Stimulated activated naive B cell treated with anti-CD40 and anti-IgM and Interleukin-4, amounts not matched to agents 10 μg/mL and 1 μg/mL and 100 μg/mL, for 72 hours (primary cell): Measurements from ENCODE around the gene FIG4.
A peak's percentile ranks its signal among the peaks of the same experiment; 100 is the strongest.

Source experiments
- ATAC-seq, 2 donors: fragments of 150-1000 bp; cut with Tn5 transposase; replicated peaks; 2 replicates each; pipeline ENCODE4 v1.10.0; 2021; ENCODE audit warnings: moderate library complexity in 1 of 2
- DNase-seq: peaks from one replicate; pipeline ENCODE4 v3.0.0; 2021
- H3K27ac Mint-ChIP-seq: one replicate; pipeline ENCODE4 v1.8.0; 2022; ENCODE audit warnings: mild to moderate bottlenecking, mixed read lengths
- H3K27me3 Mint-ChIP-seq, 2 donors: one replicate each; pipeline ENCODE4 v1.8.0; 2022; ENCODE audit warnings: mixed read lengths in 2 of 2
- H3K36me3 Mint-ChIP-seq, 2 donors: one replicate each; pipeline ENCODE4 v1.8.0; 2022; ENCODE audit warnings: mixed read lengths in 2 of 2, mild to moderate bottlenecking in 1 of 2
- H3K4me1 Mint-ChIP-seq, 2 donors: one replicate each; pipeline ENCODE4 v1.8.0; 2022; ENCODE audit warnings: mixed read lengths in 2 of 2, mild to moderate bottlenecking in 1 of 2
- H3K4me3 Mint-ChIP-seq, 2 donors: one replicate each; pipeline ENCODE4 v1.8.0; 2022; ENCODE audit warnings: mild to moderate bottlenecking in 2 of 2, mixed read lengths in 2 of 2, moderate library complexity in 1 of 2
- H3K9me3 Mint-ChIP-seq, 2 donors: one replicate each; pipeline ENCODE4 v1.8.0; 2022; ENCODE audit warnings: mixed read lengths in 2 of 2, mild to moderate bottlenecking in 1 of 2

FIG4 gene

GRCh38 chr6:109872549-109872948 lies 181.5 kb downstream of the FIG4 start:
- Mint-ChIP-seq H3K27ac (no peak overlapping the region), H3K4me1 (peaks cover 7 to 10% of the 10 kb centered on the region in 2 donors), H3K36me3 (no peaks in the 10 kb centered on the region), H3K27me3 (peaks cover 4 to 11% of the 10 kb centered on the region in 2 donors), H3K9me3 (no peaks in the 10 kb centered on the region), H3K4me3 (no peak overlapping the region)
- DNase-seq (no peak), ATAC-seq (no peak)

DNA sequence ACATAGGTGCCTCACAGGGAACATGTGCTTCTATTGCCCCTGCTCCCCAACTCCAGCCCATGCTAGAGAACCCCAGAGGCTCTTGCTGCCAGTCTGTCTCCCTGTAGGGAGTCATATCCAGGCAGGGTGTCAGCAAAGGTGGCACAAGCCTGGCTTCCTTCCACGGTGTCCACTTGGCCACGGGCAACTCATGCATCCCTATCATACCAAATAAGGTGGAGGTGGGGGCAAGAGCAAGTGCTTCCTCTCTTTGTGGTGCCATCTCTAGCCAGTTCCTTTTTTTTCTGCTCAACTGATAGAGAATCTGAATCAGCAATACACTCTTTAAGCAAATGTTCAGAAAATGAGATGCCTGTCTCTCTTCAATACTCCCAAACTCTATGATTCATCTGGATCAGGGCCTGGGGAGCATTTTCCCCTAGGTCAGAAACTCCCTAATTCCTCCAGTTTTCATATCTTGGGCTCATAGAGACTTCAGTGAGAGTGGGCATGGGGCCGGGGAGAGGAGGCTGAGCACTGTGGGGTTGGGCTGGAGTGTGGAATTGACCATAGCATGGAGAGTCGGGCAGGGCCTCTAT lies 182.0 kb downstream of the FIG4 start:
- H3K36me3 Mint-ChIP-seq, result no peaks in the 10 kb centered on the region
- peaks cover 8 to 16% of the 10 kb centered on the region in 2 donors for H3K27me3 Mint-ChIP-seq
- peak overlapping the region; percentile 20 for H3K27ac Mint-ChIP-seq
- DNase-seq (no peak), ATAC-seq (peak; percentile 74 to 78)
- no peak overlapping the region for H3K4me3 Mint-ChIP-seq
- peaks cover 7 to 10% of the 10 kb centered on the region in 2 donors for H3K4me1 Mint-ChIP-seq
- no peaks in the 10 kb centered on the region for H3K9me3 Mint-ChIP-seq

GRCh38 chr6:109874086-109874485 lies 183.0 kb downstream of the FIG4 start:
- Mint-ChIP-seq H3K4me3 (no peak overlapping the region), H3K9me3 (no peaks in the 10 kb centered on the region), H3K27me3 (peaks cover 8 to 16% of the 10 kb centered on the region in 2 donors), H3K27ac (no peak overlapping the region), H3K36me3 (no peaks in the 10 kb centered on the region), H3K4me1 (peaks cover 7 to 10% of the 10 kb centered on the region in 2 donors)
- DNase-seq, result no peak
- no peak for ATAC-seq

DNA sequence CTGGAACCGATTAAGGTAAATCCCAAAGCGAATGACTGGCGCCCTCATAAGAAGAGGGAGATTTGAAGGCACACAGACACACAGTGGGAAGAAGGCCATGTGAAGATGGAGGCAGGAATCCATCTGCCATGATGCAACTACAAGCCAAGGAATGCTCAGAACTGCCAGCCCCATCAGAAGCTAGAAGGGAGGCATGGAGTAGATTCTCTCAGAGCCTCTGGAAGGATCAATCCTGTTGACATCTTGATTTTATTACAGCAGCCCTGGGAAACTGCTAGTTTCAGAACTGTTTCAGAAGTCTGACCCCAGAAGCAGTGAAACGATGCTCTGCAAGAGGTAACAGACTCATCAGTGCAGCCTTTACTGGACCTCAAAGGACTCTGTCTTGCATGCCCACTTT lies 183.5 kb downstream of the FIG4 start:
- ATAC-seq (no peak), DNase-seq (no peak)
- no peaks in the 10 kb centered on the region for H3K36me3 Mint-ChIP-seq
- H3K4me1 Mint-ChIP-seq, result peaks cover 7 to 10% of the 10 kb centered on the region in 2 donors
- H3K27ac Mint-ChIP-seq, result no peak overlapping the region
- H3K4me3 Mint-ChIP-seq, result no peak overlapping the region
- no peaks in the 10 kb centered on the region for H3K9me3 Mint-ChIP-seq
- H3K27me3 Mint-ChIP-seq, result peaks cover 8 to 12% of the 10 kb centered on the region in 2 donors
